HepG2 (cell line): ENCODE measurements around the gene COL5A1. TPM values are rescaled to one million over a fixed set of nuclear protein-coding genes. Genes with fewer than 3 reads are reported as not detected.

Experiments
- ATAC-seq: fragments of 200-7000 bp; cut with Tn5 transposase; 3 replicates; pipeline ENCODE4 v1.9.1; 2020; ENCODE audit warnings: mild to moderate bottlenecking, moderate library complexity
- BruUV-seq: library from RNA; stranded (reverse); fragments of 400-500 nt; replicated peaks from 2 replicates; lab custom pipeline; 2021; lab: Mats Ljungman, UMichigan
- CTCF ChIA-PET: fragments of 300-600 bp; formaldehyde crosslinking; extraction: SDS; loops from one replicate; lab custom pipeline; 2021; ENCODE audit warnings: low total read pairs, inconsistent platforms, low intra/inter-chr PET ratio; lab: Yijun Ruan, JAX
- POLR2A ChIA-PET: fragments of 350-600 bp; sonication (Branson Sonifier 250); formaldehyde crosslinking; loops from one replicate; lab custom pipeline; 2020; ENCODE audit warnings: antibody characterized with exemption, inconsistent platforms; lab: Yijun Ruan, JAX
- DNase-seq: peaks from one replicate; pipeline ENCODE4 v3.0.0-alpha.2; 2015; ENCODE audit warnings: low spot score
- FAIRE-seq: peaks from 3 replicates; lab custom pipeline; 2011; peaks lifted over from hg19 to GRCh38; lab: Jason Lieb, UNC
- H2AFZ ChIP-seq: one replicate; pipeline ENCODE4 v1.6.1; 2011; ENCODE audit warnings: low read length, inconsistent platforms
- H3K27ac ChIP-seq: fragments of 300-600 bp; 3 replicates; pipeline ENCODE4 v1.8.0; 2011; ENCODE audit warnings: mixed run types, mild to moderate bottlenecking, mixed read lengths, low read length, inconsistent platforms; ENCODE audit not compliant: insufficient read depth; ENCODE audit errors: extremely low read length
- H3K27me3 ChIP-seq, 2 experiments: fragments of 200-600 bp in 1 of 2; 2 replicates in 1 of 2; 3 replicates in 1 of 2; pipeline versions ENCODE4 v1.6.0 to v1.8.0; 2011; ENCODE audit warnings: low read length in 2 of 2, mild to moderate bottlenecking in 2 of 2, moderate library complexity in 2 of 2, inconsistent platforms in 1 of 2; ENCODE audit not compliant: insufficient read depth in 2 of 2, control insufficient read depth in 1 of 2
- H3K36me3 ChIP-seq, 2 experiments: fragments of 200-600 bp in 1 of 2; replicated peaks in 1 of 2; 2 replicates in 1 of 2; 3 replicates in 1 of 2; pipeline versions ENCODE4 v1.5.1 to v1.8.0; 2011; ENCODE audit warnings: low read length in 2 of 2, inconsistent platforms in 1 of 2; ENCODE audit not compliant: insufficient read depth in 2 of 2, control insufficient read depth in 1 of 2
- H3K4me1 ChIP-seq: 2 replicates; pipeline ENCODE4 v1.5.1; 2012; ENCODE audit warnings: low read length, inconsistent platforms; ENCODE audit not compliant: insufficient read depth
- H3K4me2 ChIP-seq: 2 replicates; pipeline ENCODE4 v1.6.0; 2011; ENCODE audit warnings: low read depth, low read length, inconsistent platforms
- H3K4me3 ChIP-seq, 3 experiments: fragments of 200-600 bp in 1 of 3; sonication (generic), shearing (Covaris generic) in 1 of 3; replicated peaks in 1 of 3; 2 replicates each; pipeline ENCODE4 v1.5.1; 2011 to 2016; ENCODE audit warnings: low read length in 3 of 3, inconsistent platforms in 2 of 3, low read depth in 2 of 3, mild to moderate bottlenecking in 2 of 3, control low read depth in 1 of 3, mixed read lengths in 1 of 3; ENCODE audit not compliant: insufficient read depth in 1 of 3
- H3K79me2 ChIP-seq: one replicate; pipeline ENCODE4 v1.6.1; 2011; ENCODE audit warnings: low read length, inconsistent platforms; ENCODE audit not compliant: insufficient read depth
- H3K9ac ChIP-seq: 2 replicates; pipeline ENCODE4 v1.6.0; 2011; ENCODE audit warnings: mild to moderate bottlenecking, low read depth, low read length, inconsistent platforms; ENCODE audit not compliant: insufficient read depth
- H3K9me3 ChIP-seq: 2 replicates; pipeline ENCODE4 v1.5.1; 2012; ENCODE audit warnings: mild to moderate bottlenecking, low read length
- H4K20me1 ChIP-seq: 2 replicates; pipeline ENCODE4 v1.6.0; 2011; ENCODE audit warnings: inconsistent platforms, mild to moderate bottlenecking, low read length, moderate library complexity; ENCODE audit not compliant: insufficient read depth
- CBFB ChIP-seq: sonication (generic); formaldehyde crosslinking; IDR thresholded peaks from 2 replicates; pipeline ENCODE4 v1.4.0; 2020; ENCODE audit warnings: missing genetic modification reagents
- CREBL2 ChIP-seq: sonication (generic); formaldehyde crosslinking; IDR thresholded peaks from 2 replicates; pipeline ENCODE4 v1.8.1; 2023; ENCODE audit warnings: missing genetic modification reagents, mild to moderate bottlenecking, borderline replicate concordance
- FUBP1 ChIP-seq: sonication (generic); formaldehyde crosslinking; IDR thresholded peaks from 2 replicates; pipeline ENCODE4 v1.5.1; 2020; ENCODE audit warnings: missing genetic modification reagents, mild to moderate bottlenecking, borderline replicate concordance
- LBX2 ChIP-seq: sonication (generic); formaldehyde crosslinking; IDR thresholded peaks from 2 replicates; pipeline ENCODE4 v1.5.0; 2020; ENCODE audit warnings: missing genetic modification reagents, mild to moderate bottlenecking, borderline replicate concordance
- MAF1 ChIP-seq: sonication (generic); formaldehyde crosslinking; IDR thresholded peaks from 2 replicates; pipeline ENCODE4 v1.5.0; 2020; ENCODE audit warnings: missing genetic modification reagents, borderline replicate concordance
- PPARG ChIP-seq: conservative IDR thresholded peaks from 2 replicates; pipeline ENCODE4 v1.6.1; 2016; ENCODE audit warnings: missing biosample characterization, missing genetic modification reagents
- SMARCC2 ChIP-seq: fragments of 450-650 bp; IDR thresholded peaks from 2 replicates; pipeline ENCODE4 v1.6.1; 2017; ENCODE audit warnings: antibody characterized with exemption, mild to moderate bottlenecking
- SMARCE1 ChIP-seq: fragments of 450-650 bp; IDR thresholded peaks from 2 replicates; pipeline ENCODE4 v1.6.1; 2017; ENCODE audit warnings: borderline replicate concordance
- ZFYVE20 ChIP-seq: sonication (generic); formaldehyde crosslinking; IDR thresholded peaks from 2 replicates; pipeline ENCODE4 v1.8.0; 2023; ENCODE audit warnings: low read depth, mild to moderate bottlenecking, moderate library complexity, missing genetic modification reagents, borderline replicate concordance
- ZNF329 ChIP-seq: sonication (generic); formaldehyde crosslinking; IDR thresholded peaks from 2 replicates; pipeline ENCODE4 v1.9.0; 2021; ENCODE audit warnings: low read depth, mild to moderate bottlenecking, missing genetic modification reagents
- ZNF468 ChIP-seq: sonication (generic); formaldehyde crosslinking; IDR thresholded peaks from 2 replicates; pipeline ENCODE4 v1.8.0; 2022; ENCODE audit warnings: mild to moderate bottlenecking, moderate library complexity, missing genetic modification reagents
- WGBS: methylation state at CpG from one replicate; pipeline ENCODE4 v1.1.6; 2017; ENCODE audit warnings: low lambda C conversion rate; 5-methylcytosine and 5-hydroxymethylcytosine counted together
- in situ Hi-C: cut with HindIII; loops from 2 replicates; pipeline ENCODE4 v1.10.0; 2017; ENCODE audit warnings: low pct_unique_long_range_greater_than_20kb; ENCODE audit not compliant: extremely low pct_ligation_motif_present
- intact Hi-C: fragments of 100-400 bp; cut with micrococcal nuclease; formaldehyde crosslinking; loops from one replicate; pipeline ENCODE4 v1.10.0; 2022; ENCODE audit not compliant: unreplicated experiment
- polyA plus RNA-seq, 8 experiments: library from polyadenylated mRNA; depleted of rRNA in 3 of 8; stranded (reverse) in 7 of 8; unstranded in 1 of 8; fragments of >200 nt; fragmentation: Illumina TruSeq in 4 of 8; extraction: Trizol in 4 of 8; gene quantifications; 2 replicates each; pipeline versions ENCODE4 v1.2.1 to v1.2.3, GENCODE V29; 2011 to 2016; ENCODE audit warnings: low read depth in 4 of 8, missing spikeins in 1 of 8, mixed read lengths in 1 of 8; ENCODE audit not compliant: insufficient read depth in 1 of 8
- total RNA-seq, 5 experiments: library from RNA; depleted of rRNA; stranded (reverse); fragments of >200 nt; fragmentation: Illumina TruSeq; extraction: Trizol; gene quantifications; 2 replicates each; pipeline ENCODE4 v1.2.3, GENCODE V29; 2016; ENCODE audit warnings: low read depth in 1 of 5

COL5A1 gene
- total and polyA plus RNA-seq, 2 of the 13 experiments (the other 11 are each of a cell fraction or from before 2014, with no cell fraction given): not detected

- POLR2A ChIA-PET: no interaction called here
- Histone ChIP-seq H3K36me3 (no peaks in the 10 kb centered on the region), H3K9ac (no peak overlapping the region), H3K4me3 (no peak overlapping the region), H4K20me1 (no peaks in the 10 kb centered on the region), H3K9me3 (no peaks in the 10 kb centered on the region), H2AFZ (no peak overlapping the region), H3K4me1 (no peaks in the 10 kb centered on the region), H3K27ac (no peak overlapping the region), H3K27me3 (peaks cover 14 to 47% of the 10 kb centered on the region in 2 experiments), H3K4me2 (no peak overlapping the region), H3K79me2 (no peaks in the 10 kb centered on the region)
- BruUV-seq: no TSS peak
- in situ Hi-C loops: no loop called here
- intact Hi-C loops: no loop called here
- DNase-seq (no peak), FAIRE-seq (no peak), ATAC-seq (no peak)
- TF ChIP-seq CBFB (CRISPR knock-in tag) (no peak), MAF1 (CRISPR knock-in tag) (no peak), SMARCC2 (no peak), PPARG (CRISPR knock-in tag) (no peak), ZNF329 (CRISPR knock-in tag) (no peak)
- WGBS: 7% methylated on average over 5 of the region's 17 CpGs
- CTCF ChIA-PET: no interaction called here
Observed at GRCh38 chr9:134723037-134723436, 81.4 kb downstream of the COL5A1 start.

GRCh38 chr9:134723491-134724190, 82.0 kb downstream of the COL5A1 start:
- Histone ChIP-seq H3K4me2 (no peak overlapping the region), H3K9ac (no peak overlapping the region), H3K79me2 (no peaks in the 10 kb centered on the region), H3K27ac (no peak overlapping the region), H3K4me1 (no peaks in the 10 kb centered on the region), H3K9me3 (no peaks in the 10 kb centered on the region), H3K27me3 (peaks cover 14 to 47% of the 10 kb centered on the region in 2 experiments), H3K36me3 (no peaks in the 10 kb centered on the region), H4K20me1 (no peaks in the 10 kb centered on the region), H3K4me3 (no peak overlapping the region), H2AFZ (no peak overlapping the region)
- BruUV-seq: no TSS peak
- DNase-seq (no peak), FAIRE-seq (no peak), ATAC-seq (no peak)
- ChIA-PET POLR2A (no interaction called here), CTCF (no interaction called here)
- intact Hi-C loops (no loop called here), in situ Hi-C loops (no loop called here)
- WGBS: 2% methylated on average over 7 of the region's 13 CpGs
- TF ChIP-seq ZFYVE20: no peak
- no peak for TF ChIP-seq CREBL2 (CRISPR knock-in tag)
- no peak for TF ChIP-seq SMARCE1
- no peak for TF ChIP-seq FUBP1
- TF ChIP-seq LBX2 (CRISPR knock-in tag): no peak
- TF ChIP-seq ZNF468: no peak
